GM10266 (cell line): ENCODE data around the gene PRM3.

Experiments used
- DNase-seq: peaks from one replicate; pipeline ENCODE4 v3.0.0; 2012; ENCODE audit errors: extremely low spot score
- TF ChIP-seq, protein P1 (sequence below): IDR thresholded peaks from 2 replicates; pipeline ENCODE4 v1.5.1; 2012; ENCODE audit warnings: mild to moderate bottlenecking, low read depth; ENCODE audit not compliant: control insufficient read depth, insufficient read depth; ENCODE audit errors: missing control alignments

Gene PRM3

DNA sequence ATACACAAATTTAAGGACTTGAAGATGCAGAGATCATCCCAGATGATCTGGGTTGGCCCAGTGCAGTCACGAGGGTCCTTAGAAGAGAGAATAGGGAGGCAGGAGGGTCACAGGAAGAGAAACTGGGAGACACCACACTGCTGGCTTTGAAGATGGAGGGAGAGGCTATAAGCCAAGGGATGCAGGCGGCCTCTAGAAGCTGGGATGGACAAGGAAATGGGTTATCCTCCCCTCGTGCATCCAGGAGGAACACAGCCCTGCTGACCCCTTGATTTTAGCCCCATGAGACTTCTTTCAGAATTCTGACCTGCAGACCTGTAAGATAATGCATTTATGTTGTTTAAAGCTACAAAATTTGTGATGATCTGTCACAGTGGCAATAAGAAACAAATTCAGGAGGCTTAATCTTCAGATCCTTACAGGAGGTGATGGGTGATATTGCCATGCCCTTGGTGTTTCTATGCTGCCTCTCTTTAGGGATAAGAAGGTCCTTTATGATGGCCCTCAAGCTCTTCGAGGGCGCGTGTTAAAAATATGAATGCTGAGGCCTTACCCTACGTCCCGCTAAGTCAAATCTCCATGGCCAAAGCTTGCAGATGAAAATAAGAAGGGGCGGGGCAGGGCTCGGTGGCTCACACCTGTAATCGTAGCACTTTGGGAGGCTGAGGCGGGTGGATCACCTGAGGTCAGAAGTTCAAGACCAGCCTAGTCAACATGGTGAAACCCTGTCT is 4.3 kb upstream of the PRM3 start:
- no peak for DNase-seq
- TF ChIP-seq, protein P1, sequence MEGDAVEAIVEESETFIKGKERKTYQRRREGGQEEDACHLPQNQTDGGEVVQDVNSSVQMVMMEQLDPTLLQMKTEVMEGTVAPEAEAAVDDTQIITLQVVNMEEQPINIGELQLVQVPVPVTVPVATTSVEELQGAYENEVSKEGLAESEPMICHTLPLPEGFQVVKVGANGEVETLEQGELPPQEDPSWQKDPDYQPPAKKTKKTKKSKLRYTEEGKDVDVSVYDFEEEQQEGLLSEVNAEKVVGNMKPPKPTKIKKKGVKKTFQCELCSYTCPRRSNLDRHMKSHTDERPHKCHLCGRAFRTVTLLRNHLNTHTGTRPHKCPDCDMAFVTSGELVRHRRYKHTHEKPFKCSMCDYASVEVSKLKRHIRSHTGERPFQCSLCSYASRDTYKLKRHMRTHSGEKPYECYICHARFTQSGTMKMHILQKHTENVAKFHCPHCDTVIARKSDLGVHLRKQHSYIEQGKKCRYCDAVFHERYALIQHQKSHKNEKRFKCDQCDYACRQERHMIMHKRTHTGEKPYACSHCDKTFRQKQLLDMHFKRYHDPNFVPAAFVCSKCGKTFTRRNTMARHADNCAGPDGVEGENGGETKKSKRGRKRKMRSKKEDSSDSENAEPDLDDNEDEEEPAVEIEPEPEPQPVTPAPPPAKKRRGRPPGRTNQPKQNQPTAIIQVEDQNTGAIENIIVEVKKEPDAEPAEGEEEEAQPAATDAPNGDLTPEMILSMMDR, result no peak

DNA sequence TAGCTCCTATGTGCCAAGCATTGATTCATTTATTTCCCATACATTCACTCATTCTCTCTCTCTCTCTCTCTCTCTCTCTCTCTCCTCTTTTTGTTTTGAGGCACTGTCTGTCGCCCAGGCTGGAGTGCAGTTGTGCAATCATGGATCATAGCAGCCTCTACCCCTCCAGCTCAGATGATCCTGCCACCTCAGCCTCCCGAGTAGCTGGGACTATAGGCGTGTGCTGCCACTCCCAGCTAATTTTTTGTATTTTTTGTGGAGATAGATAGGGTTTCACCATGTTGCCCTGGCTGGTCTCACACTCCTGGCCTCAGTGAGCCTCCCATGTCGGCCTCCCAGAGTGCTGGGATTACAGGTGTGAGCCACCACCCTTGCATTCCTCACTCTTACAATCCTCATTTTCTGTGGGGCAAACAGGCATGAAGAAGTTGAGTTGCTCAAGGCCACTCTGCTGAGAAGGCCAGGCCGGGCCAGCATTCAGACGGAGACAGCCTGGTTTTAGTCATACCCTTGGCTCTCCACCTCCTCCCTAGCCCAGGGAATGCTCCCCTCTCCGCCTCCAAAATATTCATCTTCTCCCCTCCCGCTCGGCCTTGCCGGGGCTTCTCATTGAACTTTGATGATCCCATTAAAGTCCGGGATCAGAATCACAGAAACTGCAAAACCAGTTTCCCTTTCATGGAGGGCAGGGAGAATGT is 3.6 kb upstream of the PRM3 start:
- TF ChIP-seq, protein P1, result no peak
- DNase-seq, result no peak

DNA sequence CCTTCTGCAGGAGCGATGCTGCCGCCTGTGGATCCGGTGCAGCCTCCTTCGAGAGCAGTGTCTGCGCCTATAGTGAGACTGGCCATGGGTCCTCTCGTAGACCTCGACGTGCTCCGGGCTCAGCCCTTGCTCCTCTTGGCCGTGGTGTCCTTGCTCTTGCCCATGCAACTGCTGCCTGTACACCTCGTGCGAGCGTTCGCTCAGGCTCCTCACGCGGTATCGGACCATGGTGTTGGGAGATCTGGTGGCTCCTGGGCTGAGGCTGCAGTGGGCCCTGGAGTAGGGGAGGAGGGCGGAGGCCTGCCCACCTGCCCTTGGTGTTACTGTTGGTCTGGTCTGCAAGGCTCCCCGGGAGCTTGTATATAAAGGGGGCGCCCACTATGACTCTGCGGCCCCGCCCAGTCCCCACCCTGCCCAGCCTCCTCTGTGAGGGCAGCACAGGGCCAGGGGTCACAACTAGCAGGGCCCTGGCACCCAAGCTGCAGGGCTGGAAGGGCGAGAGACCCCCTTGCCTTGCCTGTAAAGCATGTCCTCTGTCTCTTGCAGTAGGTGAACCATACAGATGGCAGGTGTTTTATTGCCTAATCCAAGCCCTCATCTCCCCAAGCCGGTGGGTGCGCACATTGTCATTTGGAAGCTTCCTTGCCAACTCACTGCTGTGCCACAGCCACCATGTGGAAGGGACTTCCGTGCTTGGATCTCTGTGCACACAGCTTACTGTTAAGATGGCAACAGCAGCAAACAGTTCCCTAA is 2.9 kb upstream of the PRM3 start, which contains the start of gene PRM2:
Gene PRM2 (minus strand): TSS at position 338 of the 753 bp plus-strand sequence. CDS start 110 bp downstream, at position 228.
- no peak for DNase-seq
- TF ChIP-seq, protein P1, result no peak

DNA sequence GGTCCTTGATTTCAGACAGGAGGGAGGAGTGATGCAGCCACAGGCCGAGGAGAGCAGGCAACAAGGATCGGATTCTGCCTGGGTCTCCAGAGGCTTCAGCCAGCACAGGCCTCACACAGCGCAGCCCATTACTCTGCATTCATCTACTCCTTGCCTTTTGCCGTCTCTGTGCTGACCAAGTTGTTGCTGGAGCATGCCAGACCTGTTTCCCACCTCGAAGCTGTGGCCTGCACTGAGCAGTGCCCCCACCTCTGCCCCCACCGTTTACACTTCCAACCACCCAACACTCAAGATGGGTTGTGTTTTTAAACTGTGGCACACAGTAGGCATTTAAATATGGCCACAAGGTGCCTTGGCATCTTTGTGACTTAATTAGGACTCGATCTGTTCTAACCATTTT is 1.5 kb upstream of the PRM3 start:
- TF ChIP-seq, protein P1, result no peak

DNA sequence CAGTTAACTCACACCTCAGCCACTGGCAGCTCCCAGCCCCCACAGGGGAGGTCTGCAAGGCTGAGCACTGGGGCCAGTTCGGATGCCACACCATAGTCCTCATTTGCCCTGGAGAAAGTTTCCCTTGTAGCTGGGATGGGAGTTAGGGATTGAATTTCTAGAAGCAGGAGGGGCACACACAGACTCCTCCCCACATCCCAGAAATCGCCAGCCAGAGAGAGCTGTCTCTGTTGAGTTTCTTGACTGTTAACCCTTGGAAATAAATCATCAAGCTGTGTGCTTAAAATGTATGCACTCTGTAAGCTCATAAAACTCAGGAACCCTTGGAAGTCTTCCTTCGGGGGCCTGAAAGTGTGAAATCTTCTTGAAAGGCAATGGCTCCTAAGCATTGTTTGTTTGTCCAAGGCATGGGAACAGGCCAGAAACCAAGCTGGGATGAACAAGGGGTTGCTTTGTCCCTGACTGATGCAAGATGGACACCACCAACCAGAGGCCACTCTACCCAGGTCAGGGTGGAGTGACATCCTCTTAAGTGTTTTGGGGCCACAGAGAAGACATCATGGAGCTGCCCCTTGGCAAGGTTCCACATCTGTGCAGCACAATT is 394 bp upstream of the PRM3 start:
- TF ChIP-seq, protein P1, result no peak
- DNase-seq, result no peak

More for the DNA sequence above, 1.5 kb upstream of the PRM3 start:
- DNase-seq, result no peak

DNA sequence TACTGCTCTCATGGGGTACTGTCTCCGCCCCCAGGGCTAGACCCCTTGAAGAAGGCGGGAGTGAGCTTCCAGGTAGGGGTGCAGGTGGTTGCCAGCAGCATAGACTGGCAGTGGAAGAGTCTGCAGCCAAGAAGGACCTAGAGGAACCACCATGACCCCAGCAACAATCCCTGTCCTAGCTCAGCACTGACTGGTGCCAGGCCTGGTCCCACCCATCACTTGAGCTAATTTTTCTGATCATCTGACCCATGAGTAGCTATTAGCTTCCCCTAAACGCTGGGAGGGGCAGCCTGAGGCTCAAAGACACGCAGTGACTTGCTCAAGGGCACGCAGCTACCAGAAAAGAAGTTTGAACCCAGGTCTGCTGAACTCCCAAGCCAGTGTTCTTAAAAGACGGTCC is 945 bp downstream of the PRM3 start:
- TF ChIP-seq, protein P1, result no peak
- DNase-seq, result no peak
